Ectodermal cell (in vitro differentiated cells): Measurements from ENCODE around the gene RSPH1.

Source experiments
- H3K27ac ChIP-seq: 2 replicates; pipeline ENCODE4 v1.7.0; 2013; ENCODE audit warnings: mild to moderate bottlenecking, low read depth, low read length; ENCODE audit not compliant: insufficient read depth, poor library complexity, severe bottlenecking
- H3K27me3 ChIP-seq: 2 replicates; pipeline ENCODE4 v1.7.0; 2013; ENCODE audit warnings: mild to moderate bottlenecking, low read length; ENCODE audit not compliant: insufficient read depth, control insufficient read depth, poor library complexity, severe bottlenecking
- H3K36me3 ChIP-seq: one replicate; pipeline ENCODE4 v1.7.0; 2013; ENCODE audit warnings: low read length; ENCODE audit not compliant: control insufficient read depth, insufficient read depth
- H3K4me1 ChIP-seq: one replicate; pipeline ENCODE4 v1.7.0; 2013; ENCODE audit warnings: low read length; ENCODE audit not compliant: control insufficient read depth, insufficient read depth
- H3K4me3 ChIP-seq: 2 replicates; pipeline ENCODE4 v1.7.0; 2013; ENCODE audit warnings: low read depth, low read length, control low read depth; ENCODE audit not compliant: insufficient read depth
- H3K9me3 ChIP-seq: 2 replicates; pipeline ENCODE4 v1.7.0; 2013; ENCODE audit warnings: mild to moderate bottlenecking, low read length, moderate library complexity; ENCODE audit not compliant: control insufficient read depth
- WGBS, 2 experiments: methylation state at CpG; one replicate each; pipeline ENCODE4 v1.1.7; 2013; ENCODE audit warnings: missing lambda C conversion rate in 2 of 2; 5-methylcytosine and 5-hydroxymethylcytosine counted together

Gene RSPH1

GRCh38 chr21:42500225-42500624, 4.2 kb upstream of the RSPH1 start:
- peaks cover 17% of the 10 kb centered on the region for H3K4me1 ChIP-seq
- no peaks in the 10 kb centered on the region for H3K36me3 ChIP-seq
- WGBS, 2 experiments: 89 to 98% methylated on average over 4 of the region's 4 CpGs
- no peak overlapping the region for H3K4me3 ChIP-seq
- H3K27ac ChIP-seq: no peak overlapping the region
- peaks cover 7% of the 10 kb centered on the region for H3K27me3 ChIP-seq
- no peaks in the 10 kb centered on the region for H3K9me3 ChIP-seq

GRCh38 chr21:42499444-42500112, 3.6 kb upstream of the RSPH1 start:
- Histone ChIP-seq H3K27me3 (peaks cover 10% of the 10 kb centered on the region), H3K9me3 (no peaks in the 10 kb centered on the region), H3K4me3 (no peak overlapping the region), H3K36me3 (no peaks in the 10 kb centered on the region), H3K4me1 (peaks cover 17% of the 10 kb centered on the region), H3K27ac (peak overlapping the region; percentile 60)
- WGBS, 2 experiments: 59 to 67% methylated on average over 15 of the region's 15 CpGs

- Histone ChIP-seq H3K4me3 (no peak overlapping the region), H3K9me3 (no peaks in the 10 kb centered on the region), H3K4me1 (peaks cover 17% of the 10 kb centered on the region), H3K27ac (no peak overlapping the region), H3K36me3 (no peaks in the 10 kb centered on the region), H3K27me3 (peaks cover 10% of the 10 kb centered on the region)
- 93 to 96% methylated on average over 5 of the region's 5 CpGs for WGBS, 2 experiments
Observed at GRCh38 chr21:42498012-42498411, 2.0 kb upstream of the RSPH1 start.

GRCh38 chr21:42496839-42497202, 797 bp upstream of the RSPH1 start:
- peak overlapping the region; percentile 52 for H3K27ac ChIP-seq
- no peaks in the 10 kb centered on the region for H3K9me3 ChIP-seq
- 17 to 25% methylated on average over 19 of the region's 19 CpGs for WGBS, 2 experiments
- no peaks in the 10 kb centered on the region for H3K36me3 ChIP-seq
- peaks cover 17% of the 10 kb centered on the region for H3K4me1 ChIP-seq
- peaks cover 10% of the 10 kb centered on the region for H3K27me3 ChIP-seq
- H3K4me3 ChIP-seq: peak overlapping the region; percentile 59

GRCh38 chr21:42495765-42496119, 282 bp downstream of the RSPH1 start:
- 6 to 7% methylated on average over 18 of the region's 18 CpGs for WGBS, 2 experiments
- peak overlapping the region; percentile 59 for H3K4me3 ChIP-seq
- H3K27ac ChIP-seq: no peak overlapping the region
- H3K27me3 ChIP-seq: peaks cover 10% of the 10 kb centered on the region
- H3K9me3 ChIP-seq: no peaks in the 10 kb centered on the region
- H3K4me1 ChIP-seq: peaks cover 17% of the 10 kb centered on the region
- H3K36me3 ChIP-seq: no peaks in the 10 kb centered on the region

- Histone ChIP-seq H3K4me3 (no peak overlapping the region), H3K4me1 (peaks cover 17% of the 10 kb centered on the region), H3K9me3 (no peaks in the 10 kb centered on the region), H3K27me3 (peaks cover 10% of the 10 kb centered on the region), H3K27ac (no peak overlapping the region), H3K36me3 (no peaks in the 10 kb centered on the region)
- WGBS, 2 experiments: 90 to 92% methylated on average over 5 of the region's 5 CpGs
Observed at GRCh38 chr21:42495027-42495426, 997 bp downstream of the RSPH1 start.

GRCh38 chr21:42493109-42494060, 2.6 kb downstream of the RSPH1 start:
- no peak overlapping the region for H3K27ac ChIP-seq
- no peaks in the 10 kb centered on the region for H3K9me3 ChIP-seq
- WGBS, 2 experiments: 79 to 84% methylated on average over 12 to 13 of the region's 13 CpGs
- no peaks in the 10 kb centered on the region for H3K36me3 ChIP-seq
- H3K27me3 ChIP-seq: peaks cover 10% of the 10 kb centered on the region
- H3K4me1 ChIP-seq: peaks cover 9% of the 10 kb centered on the region
- no peak overlapping the region for H3K4me3 ChIP-seq

GRCh38 chr21:42492201-42492600, 3.8 kb downstream of the RSPH1 start:
- Histone ChIP-seq H3K4me3 (no peak overlapping the region), H3K27me3 (peaks cover 10% of the 10 kb centered on the region), H3K4me1 (peaks cover 8% of the 10 kb centered on the region), H3K9me3 (no peaks in the 10 kb centered on the region), H3K27ac (no peak overlapping the region), H3K36me3 (no peaks in the 10 kb centered on the region)
- 93 to 96% methylated on average over 7 to 8 of the region's 8 CpGs for WGBS, 2 experiments

- Histone ChIP-seq H3K4me3 (no peak overlapping the region), H3K27ac (no peak overlapping the region), H3K9me3 (no peaks in the 10 kb centered on the region), H3K27me3 (peaks cover 10% of the 10 kb centered on the region), H3K36me3 (no peaks in the 10 kb centered on the region), H3K4me1 (peaks cover 6% of the 10 kb centered on the region)
- no CpG with 5 or more reads among the region's 1 CpG for WGBS, 2 experiments
Observed at GRCh38 chr21:42491328-42491727, 4.7 kb downstream of the RSPH1 start.

- Histone ChIP-seq H3K27me3 (peaks cover 9% of the 10 kb centered on the region), H3K4me3 (no peak overlapping the region), H3K27ac (no peak overlapping the region), H3K4me1 (peaks cover 4% of the 10 kb centered on the region), H3K36me3 (no peaks in the 10 kb centered on the region), H3K9me3 (no peaks in the 10 kb centered on the region)
Observed at GRCh38 chr21:42490720-42491119, 5.3 kb downstream of the RSPH1 start.
